Measurements from ENCODE around the gene ITGA2. TPM values are rescaled to one million over a fixed set of nuclear protein-coding genes. Genes with fewer than 3 reads are reported as not detected.
"Not testable (repeated sequence)": the region's sequence is repeated elsewhere in the genome, so short reads cannot be mapped to it uniquely, and the experiment has no call there.

The ITGA2 gene
- total RNA-seq, 4 donors from 2014 or later, result 2.0 to 6.0 (median 3.1) TPM

DNA sequence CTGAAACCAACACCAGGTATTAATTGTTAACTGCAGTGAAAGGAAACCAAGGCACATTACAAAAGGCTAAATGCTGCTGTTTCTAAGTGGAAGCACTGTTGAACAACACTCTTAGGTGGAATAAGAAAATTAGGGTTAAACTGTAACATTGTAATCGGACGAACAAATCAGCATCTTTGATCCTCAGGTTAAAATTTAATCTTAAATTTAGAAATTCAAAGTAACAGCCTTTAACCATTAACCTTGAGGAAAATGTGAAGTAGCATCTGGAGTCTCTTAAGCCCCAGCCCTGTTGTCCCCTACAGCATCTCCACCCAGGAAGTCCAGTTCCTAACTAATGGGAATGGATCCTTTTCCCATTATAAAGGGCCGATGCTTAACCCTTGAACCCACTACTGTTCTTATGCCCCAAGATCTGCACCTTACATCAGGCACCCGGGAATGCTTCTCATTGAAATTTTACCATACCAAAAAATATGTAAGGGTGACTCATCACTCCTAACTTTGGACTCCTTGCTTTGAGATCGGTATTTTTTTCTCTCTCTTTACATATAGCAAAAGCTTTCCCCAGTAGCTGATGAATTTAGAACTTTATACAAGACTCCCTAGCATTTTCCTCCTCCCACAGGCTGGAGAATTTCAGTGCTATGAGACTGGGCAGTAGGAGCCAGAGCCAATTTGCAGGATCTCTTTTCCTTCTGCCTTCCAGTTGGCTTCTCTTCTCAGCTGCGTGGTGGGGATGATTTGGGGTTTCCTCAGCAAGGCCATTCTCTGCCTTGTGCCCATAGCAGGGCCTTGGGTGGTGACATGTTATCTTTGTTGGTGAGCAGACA lies 32.0 kb upstream of the ITGA2 start:
- 90 to 93% methylated on average over 6 of the region's 6 CpGs for WGBS, 2 donors

DNA sequence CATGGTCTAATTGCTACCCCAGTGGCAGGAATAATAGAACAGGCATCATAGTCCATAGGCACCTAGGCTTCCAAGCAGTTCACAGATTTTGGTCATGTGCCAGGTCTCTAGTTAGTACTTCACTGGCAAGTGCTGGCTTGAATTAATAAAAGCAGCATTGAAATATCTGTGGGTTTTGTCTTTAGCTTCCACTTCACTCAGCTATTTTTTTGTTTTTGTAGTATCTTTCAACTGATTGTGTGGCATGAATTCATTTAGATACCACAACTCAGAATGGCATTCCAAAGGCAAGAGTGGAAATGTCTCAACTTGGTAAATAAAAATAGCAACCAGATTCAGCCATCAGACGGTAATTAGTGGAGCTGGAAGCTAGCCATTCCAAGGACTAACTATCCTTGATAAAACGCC lies 27.9 kb upstream of the ITGA2 start:
- Histone ChIP-seq H3K4me3 (replicated peaks in 1 of 3) (no peak overlapping the region), H3K9me3 (no peaks in the 10 kb centered on the region), H3K27me3 (no peaks in the 10 kb centered on the region), H3K36me3 (no peaks in the 10 kb centered on the region), H3K4me1 (no peaks in the 10 kb centered on the region), H3K27ac (no peak overlapping the region)
- TF ChIP-seq POLR2A (IDR thresholded peaks at IDR 0.05), result no peak
- TF ChIP-seq, protein P1, sequence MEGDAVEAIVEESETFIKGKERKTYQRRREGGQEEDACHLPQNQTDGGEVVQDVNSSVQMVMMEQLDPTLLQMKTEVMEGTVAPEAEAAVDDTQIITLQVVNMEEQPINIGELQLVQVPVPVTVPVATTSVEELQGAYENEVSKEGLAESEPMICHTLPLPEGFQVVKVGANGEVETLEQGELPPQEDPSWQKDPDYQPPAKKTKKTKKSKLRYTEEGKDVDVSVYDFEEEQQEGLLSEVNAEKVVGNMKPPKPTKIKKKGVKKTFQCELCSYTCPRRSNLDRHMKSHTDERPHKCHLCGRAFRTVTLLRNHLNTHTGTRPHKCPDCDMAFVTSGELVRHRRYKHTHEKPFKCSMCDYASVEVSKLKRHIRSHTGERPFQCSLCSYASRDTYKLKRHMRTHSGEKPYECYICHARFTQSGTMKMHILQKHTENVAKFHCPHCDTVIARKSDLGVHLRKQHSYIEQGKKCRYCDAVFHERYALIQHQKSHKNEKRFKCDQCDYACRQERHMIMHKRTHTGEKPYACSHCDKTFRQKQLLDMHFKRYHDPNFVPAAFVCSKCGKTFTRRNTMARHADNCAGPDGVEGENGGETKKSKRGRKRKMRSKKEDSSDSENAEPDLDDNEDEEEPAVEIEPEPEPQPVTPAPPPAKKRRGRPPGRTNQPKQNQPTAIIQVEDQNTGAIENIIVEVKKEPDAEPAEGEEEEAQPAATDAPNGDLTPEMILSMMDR (IDR thresholded peaks at IDR 0.05), result no peak
- DNase-seq, result peak; percentile 8 to 27
- 16 to 27% methylated on average over 2 of the region's 2 CpGs for WGBS, 2 donors
- intact Hi-C loops (cut with DNase I), result no loop called here

More for the DNA sequence above, 32.0 kb upstream of the ITGA2 start:
- no peaks in the 10 kb centered on the region for H3K9me3 ChIP-seq
- intact Hi-C loops (cut with DNase I), result no loop called here
- DNase-seq, result no peak
- no peaks in the 10 kb centered on the region for H3K27me3 ChIP-seq
- H3K4me1 ChIP-seq, result no peaks in the 10 kb centered on the region
- H3K4me3 ChIP-seq (replicated peaks in 1 of 3), result no peak overlapping the region
- TF ChIP-seq POLR2A (IDR thresholded peaks at IDR 0.05), result no peak
- TF ChIP-seq, protein P1 (IDR thresholded peaks at IDR 0.05), result no peak
- H3K36me3 ChIP-seq, result no peaks in the 10 kb centered on the region
- H3K27ac ChIP-seq, result no peak overlapping the region

DNA sequence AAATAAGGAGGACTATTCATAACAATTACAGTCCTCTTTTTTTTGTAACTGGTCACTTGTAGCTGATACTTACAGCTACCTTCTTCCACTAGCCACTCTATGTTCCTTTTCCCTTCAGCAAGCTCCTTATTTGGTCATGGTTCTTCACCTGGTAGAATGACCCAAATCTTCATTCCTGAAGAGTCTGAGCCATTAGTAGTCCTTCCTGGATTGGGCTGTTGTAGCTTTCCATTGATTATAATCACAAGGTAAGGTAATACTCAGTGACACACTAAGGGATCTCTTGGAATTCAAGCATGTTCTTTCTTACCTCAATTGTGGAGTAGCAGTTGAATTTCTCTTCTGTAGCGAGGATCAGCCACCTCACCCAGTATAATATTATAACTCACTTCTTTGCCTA lies 25.5 kb upstream of the ITGA2 start:
- H3K4me1 ChIP-seq, result no peaks in the 10 kb centered on the region
- intact Hi-C loops (cut with DNase I), result no loop called here
- H3K4me3 ChIP-seq (replicated peaks in 1 of 3), result no peak overlapping the region
- WGBS, 2 donors, result 88 to 95% methylated on average over 1 of the region's 1 CpG
- no peaks in the 10 kb centered on the region for H3K9me3 ChIP-seq
- no peak for DNase-seq
- no peak overlapping the region for H3K27ac ChIP-seq
- TF ChIP-seq, protein P1 (IDR thresholded peaks at IDR 0.05), result no peak
- TF ChIP-seq POLR2A (IDR thresholded peaks at IDR 0.05), result no peak
- H3K36me3 ChIP-seq, result no peaks in the 10 kb centered on the region
- H3K27me3 ChIP-seq, result no peaks in the 10 kb centered on the region

DNA sequence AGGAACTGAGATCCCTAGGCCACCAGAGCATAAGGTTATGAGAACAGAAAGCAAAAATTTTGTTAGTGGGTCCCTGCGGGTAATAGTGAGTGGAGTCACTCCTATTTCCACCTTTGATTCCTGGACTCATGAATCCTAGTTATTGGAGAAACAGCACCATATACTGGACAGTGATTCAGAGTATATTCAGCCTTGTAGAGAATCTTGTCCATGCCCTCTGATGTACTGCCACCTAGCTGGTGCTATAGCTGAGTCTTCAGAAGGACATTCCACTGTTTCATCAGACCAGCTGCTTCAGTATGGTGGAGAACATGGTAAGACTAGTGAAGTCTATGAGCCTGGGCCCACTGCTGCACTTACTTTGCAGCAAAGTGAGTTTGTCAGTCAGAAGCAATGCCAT lies 25.0 kb upstream of the ITGA2 start:
- WGBS, 2 donors, result 93 to 100% methylated on average over 1 of the region's 1 CpG
- Histone ChIP-seq H3K36me3 (no peaks in the 10 kb centered on the region), H3K4me1 (no peaks in the 10 kb centered on the region), H3K4me3 (replicated peaks in 1 of 3) (no peak overlapping the region), H3K27me3 (no peaks in the 10 kb centered on the region), H3K9me3 (no peaks in the 10 kb centered on the region), H3K27ac (no peak overlapping the region)
- no peak for DNase-seq
- no peak for TF ChIP-seq POLR2A (IDR thresholded peaks at IDR 0.05)
- TF ChIP-seq, protein P1 (IDR thresholded peaks at IDR 0.05), result no peak
- intact Hi-C loops (cut with DNase I), result no loop called here

DNA sequence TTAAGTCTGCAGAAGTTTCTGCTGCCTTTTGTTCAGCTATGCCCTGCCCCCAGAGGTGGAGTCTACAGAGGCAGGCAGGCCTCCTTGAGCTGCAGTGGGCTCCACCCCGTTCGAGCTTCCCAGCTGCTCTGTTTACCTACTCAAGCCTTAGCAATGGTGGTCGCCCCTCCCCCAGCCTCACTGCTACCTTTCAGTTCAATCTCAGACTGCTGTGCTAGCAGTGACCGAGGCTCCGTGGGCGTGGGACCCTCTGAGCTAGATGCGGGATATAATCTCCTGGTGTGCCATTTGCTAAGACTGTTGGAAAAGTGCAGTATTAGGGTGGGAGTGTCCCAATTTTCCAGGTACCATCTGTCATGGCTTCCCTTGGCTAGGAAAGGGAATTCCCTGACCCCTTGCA lies 13.0 kb upstream of the ITGA2 start:
- H3K27ac ChIP-seq; H3K27me3 ChIP-seq; intact Hi-C loops (cut with DNase I); H3K4me1 ChIP-seq; H3K9me3 ChIP-seq; H3K4me3 ChIP-seq (replicated peaks in 1 of 3); H3K36me3 ChIP-seq; DNase-seq: not testable (repeated sequence)
- WGBS, 2 donors, result 88 to 94% methylated on average over 7 of the region's 7 CpGs

Measured in thyroid gland (tissue), 4 donors.